ENCODE measurements around the gene KLHL18.

- TF ChIP-seq LEF1 (IDR thresholded peaks at IDR 0.05; ENCODE audit: borderline replicate concordance): no peak
- TF ChIP-seq CTBP1 (IDR thresholded peaks at IDR 0.05; ENCODE audit: borderline replicate concordance): no peak
- TF ChIP-seq FOXM1 (IDR thresholded peaks at IDR 0.05; ENCODE audit: borderline replicate concordance): no peak
- TF ChIP-seq HDGF (IDR thresholded peaks at IDR 0.05; ENCODE audit: borderline replicate concordance): no peak
- no peak for TF ChIP-seq BHLHE40 (IDR thresholded peaks at IDR 0.05; ENCODE audit: borderline replicate concordance)
- TF ChIP-seq SUZ12 (IDR thresholded peaks at IDR 0.05): no peak
- TF ChIP-seq FOXA1 (IDR thresholded peaks at IDR 0.05): no peak
- no peak for TF ChIP-seq SP1 (IDR thresholded peaks at IDR 0.05)
- TF ChIP-seq ZNF384 (IDR thresholded peaks at IDR 0.05): no peak
- TF ChIP-seq, protein P1, sequence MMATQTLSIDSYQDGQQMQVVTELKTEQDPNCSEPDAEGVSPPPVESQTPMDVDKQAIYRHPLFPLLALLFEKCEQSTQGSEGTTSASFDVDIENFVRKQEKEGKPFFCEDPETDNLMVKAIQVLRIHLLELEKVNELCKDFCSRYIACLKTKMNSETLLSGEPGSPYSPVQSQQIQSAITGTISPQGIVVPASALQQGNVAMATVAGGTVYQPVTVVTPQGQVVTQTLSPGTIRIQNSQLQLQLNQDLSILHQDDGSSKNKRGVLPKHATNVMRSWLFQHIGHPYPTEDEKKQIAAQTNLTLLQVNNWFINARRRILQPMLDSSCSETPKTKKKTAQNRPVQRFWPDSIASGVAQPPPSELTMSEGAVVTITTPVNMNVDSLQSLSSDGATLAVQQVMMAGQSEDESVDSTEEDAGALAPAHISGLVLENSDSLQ (IDR thresholded peaks at IDR 0.05): no peak
These were observed 421 bp downstream of the KLHL18 start for GRCh38 chr3:47283193-47283537.
